AG04449 (cell line): Measurements from ENCODE around the gene TMEM221.

Experiments
- CTCF ChIA-PET: fragments of 350-600 bp; formaldehyde crosslinking; extraction: SDS; loops from one replicate; lab custom pipeline; 2021; ENCODE audit warnings: antibody characterized with exemption; lab: Yijun Ruan, JAX
- POLR2A ChIA-PET: fragments of 400-600, 350-600 bp; formaldehyde crosslinking; extraction: SDS; loops from one replicate; lab custom pipeline; 2020; ENCODE audit warnings: antibody characterized with exemption, inconsistent platforms; lab: Yijun Ruan, JAX
- DNase-seq: peaks from one replicate; pipeline ENCODE4 v3.0.0-alpha.2; 2010; ENCODE audit warnings: low read depth, low spot score
- H3K4me3 ChIP-seq: 2 replicates; pipeline ENCODE4 v1.5.1; 2011; ENCODE audit warnings: low read depth, mild to moderate bottlenecking, control low read depth, low read length
- CTCF ChIP-seq: IDR thresholded peaks from one replicate; pipeline ENCODE4 v1.5.1; 2011; ENCODE audit warnings: mild to moderate bottlenecking, moderate library complexity, low read length, control low read depth, inconsistent platforms; ENCODE audit not compliant: insufficient read depth; ENCODE audit errors: missing control alignments

TMEM221 gene

DNA sequence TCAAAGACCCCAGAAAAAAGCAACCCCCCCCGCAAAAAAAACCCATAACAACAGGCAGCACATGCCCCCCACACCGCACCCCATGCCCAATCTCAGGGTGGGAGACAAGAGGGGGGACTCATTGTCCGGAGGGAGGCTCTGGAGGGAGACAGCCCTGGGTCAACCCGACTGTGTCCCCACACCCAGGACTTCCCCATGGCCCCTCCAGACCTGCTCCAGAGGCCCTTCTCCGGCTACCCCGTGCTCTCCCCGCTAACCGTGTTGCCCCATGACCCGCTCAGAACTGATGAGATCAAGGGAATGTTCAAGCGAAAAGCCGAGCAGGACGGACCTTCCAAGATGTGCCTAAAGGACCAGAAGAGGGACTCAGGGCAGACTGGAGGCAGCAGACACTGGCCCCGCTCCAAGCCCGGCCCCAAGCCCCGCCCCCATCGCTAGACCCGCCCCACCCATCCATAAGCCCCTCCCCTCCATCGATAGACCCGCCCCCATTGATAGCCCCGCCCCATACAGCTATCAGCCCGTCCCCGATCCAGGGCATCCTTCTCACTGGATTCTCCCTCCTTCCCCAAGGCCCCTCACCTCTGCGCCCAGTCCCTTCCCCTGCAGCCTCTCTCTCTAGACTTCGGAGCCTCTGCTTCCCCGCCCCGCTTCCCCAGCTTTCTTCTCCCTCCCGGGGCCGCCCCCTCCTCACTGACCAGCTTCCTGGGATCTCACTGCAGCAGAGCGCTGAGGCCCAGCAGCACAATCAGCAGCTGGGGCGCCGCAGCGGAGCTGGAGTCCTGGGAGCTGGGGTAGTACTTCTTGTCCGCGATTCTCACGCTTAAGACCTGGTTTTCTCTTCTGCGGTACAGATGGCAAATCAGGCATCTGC lies 45.2 kb downstream of the TMEM221 start:
- CTCF ChIA-PET: interaction anchor here (0.8 to 2.1 kb wide), 4 partner anchors 14 to 111 kb away, joined by 3 to 8 read pairs (median 4); no protein-coding TSS in a partner anchor

GRCh38 chr19:17401628-17402027 lies 46.8 kb downstream of the TMEM221 start:
- no peak for TF ChIP-seq CTCF
- POLR2A ChIA-PET: no interaction called here
- DNase-seq: no peak
- CTCF ChIA-PET: interaction anchor here (1.0 kb wide), 1 partner anchor 16 kb away, joined by 3 read pairs; no protein-coding TSS in a partner anchor
- H3K4me3 ChIP-seq: no peak overlapping the region

More for the DNA sequence above, 45.2 kb downstream of the TMEM221 start:
- POLR2A ChIA-PET: no interaction called here
- TF ChIP-seq CTCF: no peak
- no peak overlapping the region for H3K4me3 ChIP-seq
- DNase-seq: no peak

DNA sequence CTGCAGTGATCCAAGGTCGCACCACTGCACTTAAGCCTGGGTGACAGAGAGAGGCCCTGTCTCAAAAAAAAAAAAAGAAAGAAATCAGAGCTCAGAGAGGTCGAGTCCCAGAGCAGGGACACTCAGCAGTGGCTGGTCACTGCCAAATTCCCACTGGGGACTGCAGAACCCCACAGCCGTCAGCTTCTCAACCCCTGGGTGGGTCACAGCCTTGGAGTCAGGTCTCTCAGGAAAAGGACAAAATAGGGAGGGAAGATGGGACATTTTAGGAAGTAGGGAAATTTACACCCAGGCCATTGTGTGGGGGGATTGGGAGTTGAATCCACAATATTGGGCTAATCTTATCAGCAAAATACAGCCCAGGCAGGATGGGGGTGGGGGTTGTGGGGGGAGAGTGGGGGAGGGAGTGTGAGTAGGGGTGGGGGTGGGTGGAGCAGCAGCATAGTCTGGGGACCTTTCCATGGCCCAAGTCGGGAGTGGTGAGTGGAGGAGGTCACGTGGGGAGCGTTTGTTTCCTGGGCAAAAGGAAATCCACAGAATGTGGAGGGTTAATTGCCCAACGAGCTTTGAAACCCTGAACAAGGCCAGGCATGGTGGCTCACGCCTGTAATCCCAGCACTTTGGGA lies 49.5 kb downstream of the TMEM221 start:
- DNase-seq: no peak
- ChIA-PET POLR2A (no interaction called here), CTCF (interaction anchor here (0.8 to 3.4 kb wide), 6 partner anchors 10 to 55 kb away, joined by 3 to 19 read pairs (median 3); partner anchors contain the start of gene PLVAP)
- no peak for TF ChIP-seq CTCF
- no peak overlapping the region for H3K4me3 ChIP-seq

DNA sequence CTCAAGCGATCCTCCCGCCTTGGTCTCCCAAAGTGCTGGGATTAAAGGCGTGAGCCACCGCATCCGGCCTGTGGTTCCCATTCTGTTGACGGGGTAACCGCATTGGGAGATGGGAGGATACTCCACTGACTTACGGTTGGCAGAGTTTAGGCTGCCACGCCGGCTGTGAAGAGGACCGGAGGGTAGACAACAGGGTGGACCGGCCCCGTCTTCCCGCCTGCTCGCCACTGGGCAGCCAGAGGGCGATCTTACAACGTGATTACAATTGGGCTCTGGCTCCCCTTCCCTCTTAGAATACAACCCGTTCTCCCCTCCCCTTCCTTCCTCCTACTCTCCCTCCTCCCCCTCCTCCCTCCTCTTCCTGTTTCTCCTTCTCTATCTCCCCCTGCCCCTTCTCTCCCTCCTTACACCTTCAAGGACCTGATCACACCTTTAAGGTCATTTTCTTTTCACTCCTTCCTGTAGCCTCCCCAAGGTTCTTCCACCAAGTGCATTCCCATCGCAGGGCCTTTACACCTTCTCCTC lies 53.5 kb downstream of the TMEM221 start:
- TF ChIP-seq CTCF: peak; percentile 68
- H3K4me3 ChIP-seq: no peak overlapping the region
- DNase-seq: no peak
- POLR2A ChIA-PET: no interaction called here
- CTCF ChIA-PET: interaction anchor here (0.7 to 2.8 kb wide), 7 partner anchors 8 to 460 kb away, joined by 3 to 12 read pairs (median 7); no protein-coding TSS in a partner anchor

GRCh38 chr19:17393914-17394313 lies 54.6 kb downstream of the TMEM221 start, which contains the start of gene CCDC194:
CCDC194 (minus strand) TSS chr19:17394196; CDS start chr19:17394158, 38 bp downstream.
- no peak for TF ChIP-seq CTCF
- ChIA-PET POLR2A (no interaction called here), CTCF (interaction anchor here (0.7 to 2.8 kb wide), 11 partner anchors 10 to 461 kb away, joined by 3 to 12 read pairs (median 4); partner anchors contain the start of gene BST2)
- no peak for DNase-seq
- no peak within 1 kb of the TSS for H3K4me3 ChIP-seq
